Measurements from ENCODE around the gene RHEX.

RHEX gene

DNA sequence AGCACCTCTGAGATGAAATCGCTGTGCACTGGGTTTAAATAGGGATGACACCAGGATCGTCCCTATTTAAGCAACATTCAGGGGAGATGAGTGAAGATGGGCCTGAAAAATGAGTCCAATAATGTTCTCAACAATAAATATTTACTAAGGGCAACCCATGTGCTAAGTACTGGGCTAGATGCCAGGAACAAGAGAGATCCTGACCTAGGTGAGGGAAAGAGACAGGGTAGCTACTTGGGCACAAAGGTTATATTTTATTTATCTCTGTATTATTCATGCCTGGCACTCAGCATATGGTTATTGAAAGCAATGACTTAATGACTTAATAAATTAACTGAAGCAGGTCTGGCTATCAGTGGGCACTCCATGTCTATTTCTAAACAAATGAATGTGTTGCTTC, 91.6 kb downstream of the RHEX start:
- no peak for TF ChIP-seq ZNF274 (IDR thresholded peaks at IDR 0.05; ENCODE audit: low read depth, low read length)
- H3K4me3 ChIP-seq (ENCODE audit: low read length): no peak overlapping the region

DNA sequence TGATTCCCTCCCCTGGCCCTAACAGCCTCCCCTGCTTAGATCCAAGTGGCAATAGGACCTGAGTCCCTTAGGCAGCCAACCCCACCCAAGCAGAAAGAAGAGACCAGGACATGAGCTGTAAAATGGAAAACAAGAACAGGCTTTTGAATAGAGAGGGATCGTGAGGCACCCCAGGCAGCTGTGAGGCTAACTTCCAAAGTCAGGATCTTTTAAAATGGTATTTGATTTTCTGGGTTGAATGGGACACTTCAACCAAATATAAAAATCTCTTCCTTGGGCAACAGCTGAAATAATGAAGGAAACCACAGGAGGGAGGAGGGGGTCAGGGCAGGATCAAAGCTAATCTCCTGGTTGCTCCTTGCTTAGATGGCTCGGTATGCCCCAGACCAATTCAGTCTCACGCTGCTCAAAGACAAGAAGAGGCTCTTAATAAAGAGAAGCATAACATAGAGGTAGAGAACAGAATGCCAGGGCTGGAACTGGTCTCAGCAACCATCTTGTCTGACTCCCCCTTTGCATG, 92.9 kb downstream of the RHEX start:
- no peak for TF ChIP-seq ZNF274 (IDR thresholded peaks at IDR 0.05; ENCODE audit: low read depth, low read length)
- no peak overlapping the region for H3K4me3 ChIP-seq (ENCODE audit: low read length)
